CD8-positive, alpha-beta memory T cell (primary cell): ENCODE results near the gene PDE6D. TPM values are rescaled to one million over a fixed set of nuclear protein-coding genes. Genes with fewer than 3 reads are reported as not detected.

ENCODE experiments used
- CTCF ChIA-PET: fragments of 350-600 bp; sonication (Branson Sonifier 250); formaldehyde crosslinking; loops from one replicate; lab custom pipeline; 2021; ENCODE audit warnings: antibody characterized with exemption; lab: Charles Lee
- POLR2A ChIA-PET: fragments of 350-600 bp; sonication (Branson Sonifier 250); formaldehyde crosslinking; loops from one replicate; lab custom pipeline; 2021; ENCODE audit warnings: antibody characterized with exemption; lab: Charles Lee
- DNase-seq, 5 donors: peaks; one replicate each; pipeline versions ENCODE4 v3.0.0 to v3.0.0-alpha.2; 2020 to 2022; ENCODE audit warnings: mixed read lengths in 1 of 5
- H3K27ac ChIP-seq: one replicate; pipeline ENCODE4 v1.7.0; 2013; ENCODE audit warnings: low read depth, mild to moderate bottlenecking, low read length, moderate library complexity
- H3K27me3 ChIP-seq: 2 replicates; pipeline ENCODE4 v1.7.0; 2013; ENCODE audit warnings: low read length, mild to moderate bottlenecking; ENCODE audit not compliant: insufficient read depth, poor library complexity, severe bottlenecking
- H3K36me3 ChIP-seq: 2 replicates; pipeline ENCODE4 v1.7.0; 2013; ENCODE audit warnings: mild to moderate bottlenecking, low read length, moderate library complexity; ENCODE audit not compliant: insufficient read depth
- H3K4me1 ChIP-seq: 2 replicates; pipeline ENCODE4 v1.7.0; 2013; ENCODE audit warnings: mild to moderate bottlenecking, low read length, moderate library complexity; ENCODE audit not compliant: insufficient read depth
- H3K4me3 ChIP-seq: 2 replicates; pipeline ENCODE4 v1.7.0; 2013; ENCODE audit warnings: mild to moderate bottlenecking, low read length
- H3K9me3 ChIP-seq: 2 replicates; pipeline ENCODE4 v1.7.0; 2013; ENCODE audit warnings: mild to moderate bottlenecking, low read length
- H3K27ac Mint-ChIP-seq, 8 donors: one replicate each; pipeline ENCODE4 v1.8.0; 2020 to 2021; ENCODE audit warnings: mixed read lengths in 8 of 8, mild to moderate bottlenecking in 6 of 8, inconsistent platforms in 3 of 8, moderate library complexity in 3 of 8
- H3K27me3 Mint-ChIP-seq, 2 donors: one replicate each; pipeline ENCODE4 v1.8.0; 2020 to 2021; ENCODE audit warnings: mixed read lengths in 2 of 2, mild to moderate bottlenecking in 1 of 2, moderate library complexity in 1 of 2
- H3K36me3 Mint-ChIP-seq, 3 donors: one replicate each; pipeline ENCODE4 v1.8.0; 2020 to 2021; ENCODE audit warnings: mixed read lengths in 3 of 3, inconsistent platforms in 1 of 3, mild to moderate bottlenecking in 1 of 3
- H3K4me1 Mint-ChIP-seq, 3 donors: one replicate each; pipeline ENCODE4 v1.8.0; 2020 to 2021; ENCODE audit warnings: mixed read lengths in 3 of 3, inconsistent platforms in 1 of 3, mild to moderate bottlenecking in 1 of 3
- H3K4me3 Mint-ChIP-seq, 7 donors: one replicate each; pipeline ENCODE4 v1.8.0; 2020 to 2021; ENCODE audit warnings: mixed read lengths in 7 of 7, mild to moderate bottlenecking in 6 of 7, moderate library complexity in 4 of 7, inconsistent platforms in 2 of 7
- H3K9me3 Mint-ChIP-seq, 5 donors: one replicate each; pipeline ENCODE4 v1.8.0; 2020 to 2022; ENCODE audit warnings: mixed read lengths in 5 of 5, mild to moderate bottlenecking in 3 of 5, moderate library complexity in 2 of 5, inconsistent platforms in 1 of 5
- polyA plus RNA-seq: library from polyadenylated mRNA; unstranded; fragments of 300-500 nt; fragmentation: Illumina TruSeq; gene quantifications from one replicate; pipeline ENCODE4 v1.2.3, GENCODE V29; 2021
- total RNA-seq, 2 experiments: library from RNA; stranded (reverse); gene quantifications; one replicate each; pipeline ENCODE4 v1.2.3, GENCODE V29; 2021

PDE6D gene
- total and polyA plus RNA-seq, 3 experiments from 2014 or later: 33.7 to 62.8 (median 35.5) TPM

DNA sequence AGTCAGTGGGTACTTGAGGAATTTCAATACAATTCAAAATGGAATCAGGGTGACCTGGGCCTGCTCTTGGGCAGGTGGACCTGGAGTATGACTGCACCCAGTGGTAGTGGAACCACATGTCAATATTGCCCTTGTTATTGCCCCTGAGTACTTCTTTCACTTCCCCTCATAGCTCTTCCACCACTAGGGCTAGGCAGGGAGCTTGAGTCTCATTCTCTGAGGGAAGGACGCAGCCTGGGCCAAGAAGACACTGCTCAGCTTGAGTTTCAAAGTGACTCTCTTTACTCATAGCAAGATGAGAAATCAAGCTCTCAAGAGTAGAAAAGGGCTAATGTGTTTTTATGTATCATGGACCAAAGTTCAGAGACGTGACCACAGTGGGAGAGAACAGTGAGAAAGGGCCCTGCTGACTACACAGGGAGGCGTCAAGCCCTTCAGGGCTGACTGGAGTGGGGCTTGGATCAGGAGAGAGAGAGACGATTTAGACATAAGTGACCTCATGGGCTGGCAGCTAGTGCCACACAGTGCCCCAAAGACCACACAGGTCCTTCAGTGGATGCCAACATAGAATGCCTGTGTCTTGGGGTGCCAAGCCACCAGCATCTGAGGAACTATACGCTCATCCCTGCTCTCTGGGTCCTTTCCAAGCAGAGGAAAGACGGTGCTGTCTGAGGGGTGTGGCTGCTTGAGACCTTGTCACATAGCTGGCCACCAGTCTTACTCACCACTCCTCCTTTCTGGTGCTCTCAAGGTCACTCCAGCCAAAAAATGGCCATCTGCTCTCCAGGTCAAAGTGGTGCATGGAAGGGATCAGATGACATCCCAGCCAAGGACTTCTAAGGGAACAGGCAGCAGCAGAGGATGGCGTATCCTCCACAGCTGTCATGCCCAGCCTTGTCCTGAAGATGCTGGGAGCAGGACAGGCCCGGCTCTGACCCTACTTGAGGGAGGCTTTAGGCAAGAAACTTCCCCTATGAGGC is 59.8 kb downstream of the PDE6D start:
- Mint-ChIP-seq H3K27me3 (peaks cover 0 to 2% of the 10 kb centered on the region in 2 donors), H3K27ac (peak overlapping the region in 2 of 8 donors; percentile 15 to 29)

DNA sequence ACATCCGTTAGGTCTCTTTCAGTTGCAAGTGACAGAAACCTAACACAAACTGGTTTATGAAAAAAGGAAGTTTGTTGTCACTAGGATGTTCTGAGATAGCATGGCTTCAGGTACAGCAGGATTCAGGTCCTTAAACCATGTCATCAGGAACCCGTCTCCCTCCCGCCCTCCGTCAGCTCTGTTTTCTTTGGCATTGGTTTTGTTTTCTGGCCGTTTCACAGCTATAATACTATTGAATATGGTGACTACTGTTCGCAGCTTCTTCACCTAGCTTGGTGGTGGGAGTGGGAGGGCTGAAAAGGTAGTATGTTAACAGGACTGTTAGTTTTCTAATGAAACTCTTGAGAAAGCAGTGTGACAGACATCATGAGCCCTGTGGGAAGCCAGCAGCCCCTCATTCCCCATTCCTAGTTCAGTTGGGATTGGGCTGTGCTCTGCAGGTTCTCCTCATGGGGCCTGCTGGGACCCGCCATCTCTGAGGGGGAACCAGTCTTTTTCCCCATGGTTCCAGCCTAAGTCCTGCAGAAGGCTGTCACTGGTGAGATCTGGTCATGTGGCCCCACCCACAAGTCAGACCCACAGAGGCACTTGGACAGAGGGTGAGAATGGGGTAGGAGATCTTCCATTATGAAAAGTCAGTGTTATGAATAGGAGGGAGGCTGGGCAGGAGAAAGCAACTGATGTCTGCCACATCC is 60.6 kb downstream of the PDE6D start:
- Histone ChIP-seq H3K4me3 (no peak overlapping the region), H3K36me3 (no peaks in the 10 kb centered on the region), H3K27me3 (no peaks in the 10 kb centered on the region), H3K9me3 (no peaks in the 10 kb centered on the region), H3K4me1 (peaks cover 2% of the 10 kb centered on the region), H3K27ac (no peak overlapping the region)
- Mint-ChIP-seq H3K36me3 (no peaks in the 10 kb centered on the region), H3K9me3 (peaks cover 0 to 1% (median 0%) of the 10 kb centered on the region in 5 donors), H3K4me1 (peaks cover 2 to 4% (median 3%) of the 10 kb centered on the region in 3 donors), H3K27ac (peak overlapping the region in 2 of 8 donors; percentile 15 to 55), H3K27me3 (peaks cover 0 to 3% of the 10 kb centered on the region in 2 donors), H3K4me3 (no peak overlapping the region)
- POLR2A ChIA-PET: no interaction called here
- DNase-seq: no peak
- CTCF ChIA-PET: interaction anchor here (1.3 kb wide), 1 partner anchor 46 kb away, joined by 4 read pairs; no protein-coding TSS in a partner anchor

More for the DNA sequence above, 59.8 kb downstream of the PDE6D start:
- no peak overlapping the region for H3K4me3 ChIP-seq
- H3K27ac ChIP-seq: no peak overlapping the region
- no peaks in the 10 kb centered on the region for H3K9me3 ChIP-seq
- no peak for DNase-seq
- H3K9me3 Mint-ChIP-seq: no peaks in the 10 kb centered on the region
- no peak overlapping the region for H3K4me3 Mint-ChIP-seq
- no peaks in the 10 kb centered on the region for H3K27me3 ChIP-seq
- CTCF ChIA-PET: interaction anchor here (1.1 to 1.3 kb wide), 2 partner anchors 44 to 47 kb away, joined by 4 to 5 read pairs; no protein-coding TSS in a partner anchor
- no peaks in the 10 kb centered on the region for H3K4me1 Mint-ChIP-seq
- no peaks in the 10 kb centered on the region for H3K4me1 ChIP-seq
- POLR2A ChIA-PET: no interaction called here
- H3K36me3 ChIP-seq: no peaks in the 10 kb centered on the region
- no peaks in the 10 kb centered on the region for H3K36me3 Mint-ChIP-seq

DNA sequence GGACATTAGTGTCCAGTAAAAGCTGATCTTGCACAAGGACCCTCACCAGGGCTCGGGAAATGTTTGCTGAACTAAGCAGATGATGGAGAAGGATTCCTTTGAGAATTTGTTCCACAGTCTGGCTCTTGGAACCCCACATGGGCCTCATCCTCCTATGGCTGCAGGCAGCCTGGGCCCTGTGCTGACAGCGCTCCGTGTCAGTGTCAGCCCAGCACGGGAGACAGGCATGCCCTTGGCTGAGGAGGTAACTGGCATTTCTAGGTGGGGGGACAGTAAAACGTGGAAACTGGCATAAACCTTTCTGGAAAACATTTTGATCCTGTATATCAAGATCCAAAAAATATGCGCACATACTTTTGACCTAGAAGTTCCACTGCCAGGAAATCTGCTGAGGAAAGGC is 62.3 kb downstream of the PDE6D start:
- POLR2A ChIA-PET: no interaction called here
- Histone ChIP-seq H3K36me3 (no peaks in the 10 kb centered on the region), H3K4me3 (no peak overlapping the region), H3K27me3 (no peaks in the 10 kb centered on the region), H3K4me1 (peaks cover 16% of the 10 kb centered on the region), H3K27ac (no peak overlapping the region), H3K9me3 (no peaks in the 10 kb centered on the region)
- CTCF ChIA-PET: interaction anchor here (8.4 kb wide), 1 partner anchor 43 kb away, joined by 357 read pairs; no protein-coding TSS in a partner anchor
- Mint-ChIP-seq H3K27me3 (peaks cover 0 to 6% of the 10 kb centered on the region in 2 donors), H3K4me1 (peaks cover 8 to 13% (median 12%) of the 10 kb centered on the region in 3 donors), H3K27ac (no peak overlapping the region), H3K4me3 (no peak overlapping the region), H3K9me3 (peaks cover 0 to 1% (median 0%) of the 10 kb centered on the region in 5 donors), H3K36me3 (peaks cover 0 to 4% (median 0%) of the 10 kb centered on the region in 3 donors)
- DNase-seq: no peak

DNA sequence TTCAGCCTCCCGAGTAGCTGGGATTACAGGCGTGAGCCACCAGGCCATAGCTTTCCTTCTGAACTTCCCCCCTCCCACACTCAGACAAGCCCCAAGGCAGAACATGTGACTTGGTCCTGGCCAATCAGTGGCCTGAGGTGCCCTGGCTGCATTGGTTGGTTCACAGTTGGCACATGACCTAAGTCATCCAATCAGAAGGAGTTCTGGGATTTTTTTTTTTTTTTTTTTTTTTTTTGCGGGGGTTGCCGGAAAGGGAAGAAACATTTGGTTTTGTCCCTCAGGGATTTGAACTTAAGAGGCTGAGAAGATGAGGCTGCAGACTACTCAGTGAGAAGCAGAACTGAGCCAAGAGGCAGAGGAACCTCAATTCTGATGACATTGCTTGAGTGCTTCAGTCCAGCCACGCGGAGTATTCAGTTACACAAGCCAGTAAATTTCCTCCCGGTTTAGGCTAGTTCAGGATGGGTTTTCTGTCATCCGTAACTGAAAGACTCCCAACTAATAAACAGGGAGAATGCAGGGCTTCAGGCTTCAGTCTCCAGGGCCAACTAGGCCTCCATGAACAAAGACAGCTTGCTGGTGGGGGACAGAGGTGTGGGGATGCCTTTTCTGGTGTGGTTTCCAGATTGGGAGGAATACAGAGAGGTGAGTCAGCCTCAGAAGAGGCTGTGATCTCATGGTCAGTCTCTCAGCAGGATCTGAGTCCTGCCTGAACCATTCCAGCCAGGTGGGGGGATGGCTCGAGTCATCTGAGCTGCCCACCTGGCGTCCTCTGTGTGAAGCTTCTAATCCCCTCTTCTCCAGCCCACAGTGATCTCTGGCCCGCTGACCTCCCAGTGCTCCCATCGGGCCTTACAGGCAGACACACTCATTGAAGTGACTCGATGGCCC is 63.6 kb downstream of the PDE6D start:
- Mint-ChIP-seq H3K4me3 (no peak overlapping the region), H3K27ac (peak overlapping the region in 1 of 8 donors; percentile 70), H3K4me1 (peaks cover 15 to 23% (median 22%) of the 10 kb centered on the region in 3 donors), H3K27me3 (peaks cover 0 to 12% of the 10 kb centered on the region in 2 donors), H3K36me3 (peaks cover 0 to 14% (median under 1%) of the 10 kb centered on the region in 3 donors), H3K9me3 (peaks cover 0 to 2% (median 0%) of the 10 kb centered on the region in 5 donors)
- ChIA-PET POLR2A (interaction anchor here (1.0 to 1.9 kb wide), 2 partner anchors 40 to 104 kb away, joined by 5 to 13 read pairs; no protein-coding TSS in a partner anchor), CTCF (interaction anchor here (0.6 to 8.4 kb wide), 8 partner anchors 7 to 106 kb away, joined by 3 to 357 read pairs (median 54); no protein-coding TSS in a partner anchor)
- H3K4me3 ChIP-seq: no peak overlapping the region
- H3K36me3 ChIP-seq: peaks cover under 1% of the 10 kb centered on the region
- H3K9me3 ChIP-seq: no peaks in the 10 kb centered on the region
- H3K4me1 ChIP-seq: peaks cover 23% of the 10 kb centered on the region
- no peak overlapping the region for H3K27ac ChIP-seq
- DNase-seq: peak in 1 of 5 donors; percentile 14
- no peaks in the 10 kb centered on the region for H3K27me3 ChIP-seq

DNA sequence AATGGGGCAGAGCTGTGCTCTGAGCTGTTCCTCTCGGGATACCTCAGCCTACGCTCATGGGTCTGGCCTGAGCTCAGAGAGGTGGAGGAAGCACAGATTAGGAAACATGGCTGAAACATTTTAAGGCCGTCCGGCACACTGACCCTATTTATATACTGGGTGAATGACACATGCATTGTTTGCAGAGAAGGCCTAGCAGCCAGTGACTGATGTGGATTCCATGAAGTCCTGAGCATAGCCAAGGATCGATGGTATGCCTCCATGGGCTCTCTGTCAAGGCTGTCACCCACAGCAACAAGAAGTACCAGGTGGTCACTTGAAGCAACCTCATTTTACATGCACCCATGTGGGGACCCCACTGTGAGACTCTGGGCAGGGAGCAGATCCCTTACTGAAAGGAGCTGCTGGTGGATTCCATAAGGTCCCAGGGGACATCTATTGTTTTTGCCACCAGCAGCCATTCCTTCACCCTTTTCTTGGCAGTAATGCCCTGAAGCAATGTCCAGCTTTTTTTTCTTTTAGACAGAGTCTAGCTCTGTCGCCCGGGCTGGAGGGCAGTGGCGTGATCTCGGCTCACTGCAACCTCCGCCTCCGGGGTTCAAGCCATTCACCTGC is 64.3 kb downstream of the PDE6D start:
- no peaks in the 10 kb centered on the region for H3K9me3 ChIP-seq
- Mint-ChIP-seq H3K9me3 (peaks cover 0 to 2% (median 0%) of the 10 kb centered on the region in 5 donors), H3K27me3 (peaks cover 0 to 15% of the 10 kb centered on the region in 2 donors), H3K36me3 (peaks cover under 1 to 22% (median 8%) of the 10 kb centered on the region in 3 donors), H3K4me1 (peaks cover 23 to 30% (median 29%) of the 10 kb centered on the region in 3 donors), H3K27ac (peak overlapping the region in 1 of 8 donors; percentile 99), H3K4me3 (peak overlapping the region in 1 of 7 donors; percentile 58)
- peaks cover 8% of the 10 kb centered on the region for H3K36me3 ChIP-seq
- CTCF ChIA-PET: interaction anchor here (0.6 to 8.4 kb wide), 10 partner anchors 8 to 105 kb away, joined by 3 to 357 read pairs (median 20); no protein-coding TSS in a partner anchor
- POLR2A ChIA-PET: interaction anchor here (1.0 to 1.9 kb wide), 2 partner anchors 39 to 103 kb away, joined by 5 to 13 read pairs; no protein-coding TSS in a partner anchor
- H3K27ac ChIP-seq: no peak overlapping the region
- peaks cover 30% of the 10 kb centered on the region for H3K4me1 ChIP-seq
- H3K4me3 ChIP-seq: no peak overlapping the region
- H3K27me3 ChIP-seq: no peaks in the 10 kb centered on the region
- no peak for DNase-seq

DNA sequence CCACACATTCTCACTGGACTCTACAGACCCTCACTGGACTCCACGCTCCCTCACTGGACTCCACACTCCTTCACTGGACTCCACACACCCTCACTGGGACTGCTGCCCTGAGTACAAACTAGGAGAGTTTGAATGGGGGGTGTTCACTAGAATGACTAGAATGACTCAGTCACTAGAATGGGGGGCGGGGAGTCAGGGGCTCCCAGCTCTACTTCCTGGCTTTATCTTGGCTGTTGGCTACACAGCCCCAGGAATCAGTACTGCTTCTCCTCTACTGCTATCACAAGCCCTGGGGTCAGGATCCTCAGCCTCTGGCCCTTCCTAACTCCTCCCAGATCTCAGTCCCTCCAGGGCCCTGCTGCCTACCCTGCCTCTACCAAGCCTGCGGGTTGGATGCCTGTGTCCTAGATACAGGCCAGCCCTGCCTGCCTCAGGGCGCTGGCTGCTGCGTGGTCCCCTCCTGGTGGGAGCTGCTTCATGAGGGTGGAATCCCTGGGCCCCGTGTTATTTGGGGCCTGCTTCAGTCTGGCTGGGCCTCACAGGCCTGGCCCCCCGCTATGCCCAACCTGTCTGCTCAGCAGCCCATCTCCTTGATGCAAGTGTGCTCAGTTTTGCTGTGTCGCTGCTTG is 65.0 kb downstream of the PDE6D start:
- H3K4me1 Mint-ChIP-seq: peaks cover 30 to 37% (median 36%) of the 10 kb centered on the region in 3 donors
- peaks cover 0 to 21% of the 10 kb centered on the region in 2 donors for H3K27me3 Mint-ChIP-seq
- peaks cover 0 to 2% (median 0%) of the 10 kb centered on the region in 5 donors for H3K9me3 Mint-ChIP-seq
- Histone ChIP-seq H3K4me3 (no peak overlapping the region), H3K36me3 (peaks cover 15% of the 10 kb centered on the region), H3K9me3 (no peaks in the 10 kb centered on the region), H3K27me3 (no peaks in the 10 kb centered on the region), H3K27ac (no peak overlapping the region), H3K4me1 (peaks cover 37% of the 10 kb centered on the region)
- H3K27ac Mint-ChIP-seq: peak overlapping the region in 3 of 8 donors; percentile 66 to 99 (median 69)
- POLR2A ChIA-PET: interaction anchor here (1.0 to 3.7 kb wide), 3 partner anchors 38 to 102 kb away, joined by 5 to 26 read pairs (median 13); no protein-coding TSS in a partner anchor
- CTCF ChIA-PET: interaction anchor here (1.0 to 8.4 kb wide), 10 partner anchors 9 to 104 kb away, joined by 3 to 357 read pairs (median 42); no protein-coding TSS in a partner anchor
- peak overlapping the region in 1 of 7 donors; percentile 58 for H3K4me3 Mint-ChIP-seq
- H3K36me3 Mint-ChIP-seq: peaks cover 4 to 28% (median 11%) of the 10 kb centered on the region in 3 donors
- no peak for DNase-seq
